ENCODE results near the gene A4GALT.

A4GALT gene

GRCh38 chr22:42646569-42647525 is 73.8 kb downstream of the A4GALT start:
- no peak for TF ChIP-seq CTCF (IDR thresholded peaks at IDR 0.05; ENCODE audit: insufficient read depth, low read depth, low read length, missing control alignments)
- DNase-seq (ENCODE audit: low read depth): no peak
- H3K4me3 ChIP-seq (ENCODE audit: low read length): peak overlapping the region; percentile 14

- peak overlapping the region; percentile 14 for H3K4me3 ChIP-seq (ENCODE audit: low read length)
- no peak for TF ChIP-seq CTCF (IDR thresholded peaks at IDR 0.05; ENCODE audit: insufficient read depth, low read depth, low read length, missing control alignments)
- no peak for DNase-seq (ENCODE audit: low read depth)
Observed at GRCh38 chr22:42645938-42646568, 74.6 kb downstream of the A4GALT start.

- no peak for TF ChIP-seq CTCF (IDR thresholded peaks at IDR 0.05; ENCODE audit: insufficient read depth, low read depth, low read length, missing control alignments)
- DNase-seq (ENCODE audit: low read depth): no peak
- no peak overlapping the region for H3K4me3 ChIP-seq (ENCODE audit: low read length)
Observed at GRCh38 chr22:42645341-42645937, 75.2 kb downstream of the A4GALT start.

- no peak for DNase-seq (ENCODE audit: low read depth)
- no peak for TF ChIP-seq CTCF (IDR thresholded peaks at IDR 0.05; ENCODE audit: insufficient read depth, low read depth, low read length, missing control alignments)
- no peak overlapping the region for H3K4me3 ChIP-seq (ENCODE audit: low read length)
Observed at GRCh38 chr22:42644422-42645340, 76.0 kb downstream of the A4GALT start.

- DNase-seq (ENCODE audit: low read depth): no peak
- no peak for TF ChIP-seq CTCF (IDR thresholded peaks at IDR 0.05; ENCODE audit: insufficient read depth, low read depth, low read length, missing control alignments)
- no peak overlapping the region for H3K4me3 ChIP-seq (ENCODE audit: low read length)
Observed at GRCh38 chr22:42643634-42644421, 76.8 kb downstream of the A4GALT start.
